ENCODE data around the gene PPFIA3.

The PPFIA3 gene

DNA sequence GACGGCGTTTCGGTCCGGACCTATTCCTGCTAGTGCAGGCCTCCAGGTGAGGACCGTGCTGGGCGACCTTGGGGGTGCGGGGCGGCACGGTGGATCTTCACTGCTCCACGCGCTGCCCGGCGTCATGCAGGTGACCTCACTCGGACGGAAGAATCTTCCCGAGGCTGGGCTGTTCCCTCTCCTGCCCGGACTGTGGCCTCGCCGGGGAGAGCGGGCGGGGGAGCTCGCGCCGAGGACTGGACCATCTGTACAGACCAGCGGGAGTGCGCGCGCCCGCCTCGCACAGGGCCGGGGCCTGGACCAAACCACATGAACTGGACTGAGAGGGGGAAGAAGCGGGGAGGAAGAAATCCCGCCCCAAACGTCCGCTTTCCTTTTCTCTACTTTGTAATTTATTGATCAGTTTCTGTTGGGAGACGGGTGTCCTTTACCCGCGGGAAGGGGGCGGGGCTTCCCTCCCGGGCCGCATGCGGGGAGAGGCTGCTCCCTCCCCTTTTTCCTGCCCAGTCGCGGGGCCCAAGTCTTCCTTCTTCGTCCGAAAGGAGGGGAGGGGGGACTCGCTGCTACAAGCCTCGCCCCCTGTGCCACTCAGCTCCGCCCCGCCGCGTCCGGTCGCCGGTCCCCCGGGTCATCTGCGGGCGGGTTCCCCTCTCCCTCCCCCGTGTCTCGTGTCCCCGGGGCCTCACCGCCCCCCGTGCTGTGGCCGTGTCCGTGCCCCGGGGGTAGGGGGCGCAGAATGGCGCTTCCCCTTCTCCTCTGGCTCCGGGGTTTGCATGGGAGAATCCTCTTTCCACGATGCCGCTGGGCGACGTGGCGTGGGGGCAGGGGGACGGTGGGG, 31.0 kb downstream of the PPFIA3 start:
- DNase-seq (ENCODE audit: low read depth, low spot score): no peak
- peak overlapping the region; percentile 95 for H3K4me3 ChIP-seq (ENCODE audit: low read depth, low read length)
- TF ChIP-seq, protein P1, sequence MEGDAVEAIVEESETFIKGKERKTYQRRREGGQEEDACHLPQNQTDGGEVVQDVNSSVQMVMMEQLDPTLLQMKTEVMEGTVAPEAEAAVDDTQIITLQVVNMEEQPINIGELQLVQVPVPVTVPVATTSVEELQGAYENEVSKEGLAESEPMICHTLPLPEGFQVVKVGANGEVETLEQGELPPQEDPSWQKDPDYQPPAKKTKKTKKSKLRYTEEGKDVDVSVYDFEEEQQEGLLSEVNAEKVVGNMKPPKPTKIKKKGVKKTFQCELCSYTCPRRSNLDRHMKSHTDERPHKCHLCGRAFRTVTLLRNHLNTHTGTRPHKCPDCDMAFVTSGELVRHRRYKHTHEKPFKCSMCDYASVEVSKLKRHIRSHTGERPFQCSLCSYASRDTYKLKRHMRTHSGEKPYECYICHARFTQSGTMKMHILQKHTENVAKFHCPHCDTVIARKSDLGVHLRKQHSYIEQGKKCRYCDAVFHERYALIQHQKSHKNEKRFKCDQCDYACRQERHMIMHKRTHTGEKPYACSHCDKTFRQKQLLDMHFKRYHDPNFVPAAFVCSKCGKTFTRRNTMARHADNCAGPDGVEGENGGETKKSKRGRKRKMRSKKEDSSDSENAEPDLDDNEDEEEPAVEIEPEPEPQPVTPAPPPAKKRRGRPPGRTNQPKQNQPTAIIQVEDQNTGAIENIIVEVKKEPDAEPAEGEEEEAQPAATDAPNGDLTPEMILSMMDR (IDR thresholded peaks at IDR 0.05; ENCODE audit: insufficient read depth, low read length, missing control alignments): no peak
- CTCF ChIA-PET: interaction anchor here (1.0 to 3.6 kb wide), 5 partner anchors 21 to 157 kb away, joined by 3 to 21 read pairs (median 3); partner anchors contain the start of genes GYS1, LIN7B and RUVBL2
- POLR2A ChIA-PET: interaction anchor here (0.6 to 2.1 kb wide), 2 partner anchors 26 to 36 kb away, joined by 4 to 5 read pairs; partner anchors contain the start of gene LIN7B

DNA sequence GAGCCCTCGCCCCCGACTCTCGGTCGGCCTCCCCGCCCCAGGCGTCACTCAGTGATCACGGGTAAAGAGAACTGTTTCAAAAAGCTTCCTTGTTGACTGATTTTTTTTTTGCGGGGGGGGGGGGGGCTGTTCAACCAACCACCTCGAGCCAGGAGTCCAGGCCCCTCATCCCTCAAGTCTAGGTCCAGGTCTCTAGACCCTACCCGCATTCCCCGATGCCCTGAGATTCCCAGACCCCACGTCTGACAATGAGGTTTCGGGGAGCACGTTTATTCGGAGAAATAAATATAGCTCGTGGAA, 31.6 kb downstream of the PPFIA3 start:
- TF ChIP-seq, protein P1 (IDR thresholded peaks at IDR 0.05; ENCODE audit: insufficient read depth, low read length, missing control alignments): no peak
- CTCF ChIA-PET: interaction anchor here (1.0 to 3.6 kb wide), 5 partner anchors 22 to 158 kb away, joined by 3 to 21 read pairs (median 3); partner anchors contain the start of genes GYS1, LIN7B and RUVBL2
- no peak for DNase-seq (ENCODE audit: low read depth, low spot score)
- peak overlapping the region; percentile 95 for H3K4me3 ChIP-seq (ENCODE audit: low read depth, low read length)
- POLR2A ChIA-PET: interaction anchor here (0.6 kb wide), 1 partner anchor 26 kb away, joined by 5 read pairs; no protein-coding TSS in a partner anchor

DNA sequence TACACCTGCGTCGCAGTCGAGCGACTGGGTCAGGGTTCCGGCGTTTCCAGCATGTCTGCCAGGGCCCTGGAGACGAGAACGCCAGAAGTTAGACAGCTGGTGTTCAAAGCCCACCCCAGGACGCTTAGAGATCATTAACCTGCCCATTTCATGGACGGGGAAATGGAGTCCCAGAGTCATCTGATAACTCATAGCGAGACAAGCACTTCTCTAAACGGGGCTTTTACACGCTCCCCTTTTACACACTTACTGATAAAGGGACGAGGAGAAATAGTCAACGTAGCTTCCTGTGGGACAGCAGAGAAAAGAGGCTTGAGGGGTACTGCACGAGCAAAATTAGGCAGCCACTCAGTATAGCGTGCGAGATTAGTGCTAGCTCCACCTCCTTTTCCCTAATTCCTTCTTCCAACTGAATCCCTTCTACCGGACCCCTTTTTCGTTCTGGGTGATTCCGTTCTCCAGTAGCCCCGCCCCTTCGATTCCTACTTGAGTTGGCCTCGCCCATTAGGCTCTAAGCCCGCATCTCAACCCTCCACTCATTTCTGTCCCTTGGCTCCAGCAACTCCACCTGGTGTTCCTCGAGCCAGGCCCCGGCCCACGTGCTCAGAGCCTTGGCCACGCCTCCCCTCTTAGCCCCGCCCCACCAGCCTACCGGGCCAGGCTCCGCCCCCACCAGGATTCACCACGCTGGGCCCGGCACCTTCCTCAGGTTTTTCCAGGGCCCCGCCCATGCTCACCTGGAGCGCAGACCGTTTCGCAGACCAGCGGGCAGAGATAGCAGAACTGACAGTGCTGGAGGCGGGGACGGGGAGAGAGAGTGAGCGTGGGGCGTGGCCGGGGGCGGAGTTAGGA, 32.1 kb downstream of the PPFIA3 start:
- TF ChIP-seq, protein P1 (IDR thresholded peaks at IDR 0.05; ENCODE audit: insufficient read depth, low read length, missing control alignments): no peak
- peak overlapping the region; percentile 1; the same call in 1 of the 2 replicates for H3K4me3 ChIP-seq (ENCODE audit: low read depth, low read length)
- DNase-seq (ENCODE audit: low read depth, low spot score): no peak
- CTCF ChIA-PET: interaction anchor here (1.0 to 3.6 kb wide), 6 partner anchors 22 to 159 kb away, joined by 3 to 21 read pairs (median 3); partner anchors contain the start of genes GYS1, LIN7B and RUVBL2
- POLR2A ChIA-PET: no interaction called here

DNA sequence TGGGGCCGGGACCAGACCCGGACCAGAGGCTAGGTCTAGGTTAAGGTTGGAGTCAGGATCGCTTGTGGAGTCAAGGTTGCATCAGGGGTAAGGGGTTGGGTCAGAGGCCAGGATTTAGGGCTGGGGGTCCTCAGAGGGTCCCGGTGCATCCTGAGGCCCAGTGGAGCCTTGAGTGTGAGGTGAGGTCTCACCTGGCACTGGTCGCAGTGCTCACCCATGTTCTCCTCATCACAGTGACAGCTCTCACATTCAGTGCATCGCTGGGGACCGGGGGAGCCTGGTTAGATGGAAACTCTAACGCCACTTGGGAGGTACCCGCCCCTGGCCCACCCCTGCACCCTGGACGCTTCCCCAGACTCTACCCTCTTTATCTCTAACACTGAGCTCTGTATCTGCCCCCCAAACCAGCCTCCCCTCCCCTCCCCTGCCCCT, 32.8 kb downstream of the PPFIA3 start:
- TF ChIP-seq, protein P1 (IDR thresholded peaks at IDR 0.05; ENCODE audit: insufficient read depth, low read length, missing control alignments): no peak
- no peak for DNase-seq (ENCODE audit: low read depth, low spot score)
- H3K4me3 ChIP-seq (ENCODE audit: low read depth, low read length): no peak overlapping the region
- ChIA-PET CTCF (interaction anchor here (1.1 kb wide), 1 partner anchor 160 kb away, joined by 3 read pairs; no protein-coding TSS in a partner anchor), POLR2A (no interaction called here)

DNA sequence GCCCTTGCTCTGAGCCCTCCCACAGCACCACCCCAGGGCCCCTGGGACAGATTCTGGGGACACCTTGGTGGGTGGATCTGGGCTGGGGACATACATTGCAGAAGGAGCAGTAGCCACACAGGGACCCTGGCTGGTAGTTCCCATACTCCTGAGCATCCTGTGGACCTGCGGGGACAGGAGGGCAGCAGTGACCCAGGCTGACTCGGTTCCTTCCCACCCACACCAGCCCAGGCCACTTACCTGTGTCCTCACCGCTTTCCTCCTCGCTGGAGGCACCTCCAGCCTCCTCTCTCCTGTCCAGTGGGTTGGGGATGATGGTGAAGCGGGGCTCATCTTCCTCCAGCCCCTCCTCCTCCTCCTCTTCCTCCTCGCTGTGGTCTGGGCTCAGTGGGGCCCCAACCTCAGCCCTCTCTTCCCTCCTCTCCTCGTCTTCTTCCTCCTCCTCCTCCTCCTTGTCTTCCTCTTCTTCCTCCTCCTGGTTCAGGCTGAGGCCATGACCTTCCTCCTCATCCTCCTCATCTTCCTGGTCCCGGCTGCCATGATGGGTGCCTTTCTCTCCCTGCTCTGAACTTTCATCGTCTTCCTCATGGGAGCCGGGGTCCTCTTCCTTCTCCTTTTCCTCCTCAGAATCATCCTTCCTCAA, 33.9 kb downstream of the PPFIA3 start:
- H3K4me3 ChIP-seq (ENCODE audit: low read depth, low read length): no peak overlapping the region
- DNase-seq (ENCODE audit: low read depth, low spot score): no peak
- TF ChIP-seq, protein P1 (IDR thresholded peaks at IDR 0.05; ENCODE audit: insufficient read depth, low read length, missing control alignments): no peak
- POLR2A ChIA-PET: no interaction called here
- CTCF ChIA-PET: no interaction called here

Data from AG04449 (cell line).